CD4-positive, alpha-beta T cell treated with Interleukin-6 for 4 hours (primary cell): ENCODE data around the gene WDR59.
"Not testable (repeated sequence)": the region's sequence is repeated elsewhere in the genome, so short reads cannot be mapped to it uniquely, and the experiment has no call there.

Experiments
- DNase-seq: peaks from one replicate; pipeline ENCODE4 v3.0.0-alpha.2; 2020; ENCODE audit warnings: mixed read lengths

Gene WDR59

DNA sequence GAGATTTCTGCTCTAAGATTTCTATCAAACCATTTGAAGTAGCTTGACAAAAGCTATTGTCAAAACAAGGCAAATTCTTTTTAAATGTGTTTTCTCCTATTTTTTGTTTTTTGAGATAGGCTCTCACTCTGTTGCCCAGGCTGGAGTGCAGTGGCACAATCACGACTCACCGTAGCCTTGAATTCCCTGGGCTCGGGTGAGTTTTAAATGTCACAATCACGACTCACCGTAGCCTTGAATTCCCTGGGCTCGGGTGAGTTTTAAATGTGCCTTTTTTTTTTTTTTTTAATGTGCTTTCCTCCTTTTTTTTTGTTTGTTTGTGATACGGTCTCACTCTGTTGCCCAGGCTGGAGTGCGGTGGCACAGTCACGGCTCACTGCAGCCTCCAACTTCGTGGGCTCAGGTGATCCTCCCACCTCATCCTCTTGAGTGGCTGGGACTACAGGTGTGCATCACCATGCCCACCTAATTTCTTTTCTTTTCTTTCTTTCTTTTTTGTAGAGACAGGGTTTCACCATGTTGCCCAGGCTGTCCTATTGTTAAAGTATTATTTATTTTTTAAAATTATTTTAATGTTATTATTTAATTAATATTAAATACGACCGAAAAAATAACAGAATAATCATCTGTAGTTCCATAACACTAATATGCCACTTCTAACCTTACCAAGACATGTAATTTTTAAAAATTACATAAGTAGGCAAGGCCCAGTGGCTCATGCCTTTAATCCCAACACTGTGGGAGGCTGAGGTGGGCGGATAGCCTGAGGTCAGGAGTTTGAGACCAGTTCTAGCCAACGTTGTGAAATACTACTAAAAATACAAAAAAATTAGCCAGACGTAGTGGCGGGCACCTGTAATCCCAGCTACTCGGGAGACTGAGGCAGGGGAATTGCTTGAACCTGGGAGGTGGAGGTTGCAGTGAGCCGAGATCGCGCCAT is 140.6 kb downstream of the WDR59 start:
- no peak for DNase-seq

DNA sequence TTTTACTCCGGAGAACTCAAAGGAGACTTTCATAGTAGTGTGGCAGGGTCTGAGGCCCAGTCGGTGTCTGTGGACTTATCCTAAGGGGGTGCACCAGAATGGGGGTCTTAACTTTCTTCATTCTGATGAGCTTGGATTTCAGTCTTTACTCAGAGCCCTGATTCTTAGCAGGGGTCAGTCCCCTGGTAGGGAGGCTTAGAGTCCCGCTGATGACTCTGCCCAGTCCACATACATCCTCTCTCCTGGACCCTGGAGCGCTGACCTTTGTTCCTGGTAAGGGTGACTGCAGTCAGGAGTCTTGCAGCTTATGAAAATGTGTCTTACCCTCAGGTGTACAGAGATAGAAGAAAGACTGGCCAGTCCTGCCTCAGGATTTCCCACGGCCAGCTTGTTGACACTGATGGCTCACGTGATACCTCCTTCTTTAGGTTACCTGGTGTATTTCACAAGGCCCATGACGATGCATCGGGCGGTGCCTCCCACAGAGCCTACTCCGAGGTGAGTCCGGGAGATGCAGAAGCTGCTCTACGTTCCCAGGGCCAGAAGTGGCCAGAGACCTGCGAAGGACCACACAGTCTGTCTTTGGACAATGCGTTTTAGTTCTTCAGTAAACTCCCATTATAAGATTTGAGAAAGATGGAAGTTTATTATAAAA is 141.4 kb downstream of the WDR59 start:
- DNase-seq = not testable (repeated sequence)

DNA sequence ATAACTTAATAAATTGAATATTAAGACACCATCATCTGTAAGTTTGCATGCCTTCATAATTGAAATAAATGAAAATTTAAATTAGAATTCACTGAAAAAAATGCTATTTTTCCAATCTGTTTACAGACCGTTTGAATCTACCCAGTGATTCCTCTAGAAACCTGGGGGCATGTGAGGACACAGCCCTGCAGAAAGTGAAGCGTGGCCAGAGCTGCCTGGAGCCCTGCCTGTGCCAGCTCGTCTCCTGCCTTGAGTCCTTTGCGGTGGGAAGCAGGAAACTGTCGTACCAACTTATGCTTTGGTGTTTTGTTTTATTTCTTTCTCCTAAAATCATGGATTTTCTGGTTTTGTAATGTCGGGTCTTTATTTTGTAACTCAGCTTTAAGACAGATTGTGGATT is 142.5 kb downstream of the WDR59 start:
- no peak for DNase-seq

- DNase-seq = no peak
These were observed 143.0 kb downstream of the WDR59 start for GRCh38 chr16:74841904-74842303.

- DNase-seq = no peak
These were observed 143.5 kb downstream of the WDR59 start for GRCh38 chr16:74841469-74841868.

- DNase-seq = no peak
These were observed 147.9 kb downstream of the WDR59 start for GRCh38 chr16:74837056-74837455.

GRCh38 chr16:74836111-74836671 is 148.7 kb downstream of the WDR59 start:
- DNase-seq = no peak

- DNase-seq = no peak
These were observed 152.7 kb downstream of the WDR59 start for GRCh38 chr16:74832228-74832627.

DNA sequence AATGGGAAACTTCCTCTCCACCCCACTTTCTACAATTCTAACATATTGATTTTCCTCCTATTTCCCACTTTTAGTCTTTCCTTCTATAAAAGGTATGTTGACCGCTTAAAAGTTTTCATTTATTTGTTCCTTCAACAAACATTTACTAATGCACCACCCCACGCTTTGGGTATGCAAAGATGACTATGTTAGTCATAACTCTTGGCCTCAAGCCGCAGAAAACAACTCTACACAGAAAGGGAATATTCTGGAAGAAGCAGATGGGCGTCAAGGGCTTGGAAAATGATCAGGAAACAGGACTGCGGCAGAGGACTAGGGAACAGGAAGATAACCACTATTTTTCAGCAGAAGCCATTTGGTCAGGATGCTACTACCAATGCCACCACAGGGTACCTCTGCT is 153.5 kb downstream of the WDR59 start:
- no peak for DNase-seq

DNA sequence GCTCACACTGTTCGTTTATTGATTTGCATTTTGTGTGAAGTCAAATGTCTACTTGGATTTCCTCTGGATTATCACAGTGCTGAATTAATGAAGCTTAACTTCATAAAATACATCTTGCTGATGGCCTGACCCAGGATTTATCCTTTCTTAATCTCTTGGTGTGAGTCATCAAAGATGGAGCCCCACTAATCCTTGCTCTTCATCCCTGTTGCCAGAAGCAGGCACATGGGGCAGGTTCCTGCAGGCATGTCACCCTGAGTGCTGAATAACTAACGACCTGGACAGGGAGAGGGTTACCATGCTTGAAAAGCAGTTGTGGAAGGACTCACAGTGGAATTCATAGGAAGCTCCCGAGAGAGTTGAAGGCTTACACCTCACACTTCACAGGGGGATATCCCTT is 154.3 kb downstream of the WDR59 start:
- DNase-seq = no peak

DNA sequence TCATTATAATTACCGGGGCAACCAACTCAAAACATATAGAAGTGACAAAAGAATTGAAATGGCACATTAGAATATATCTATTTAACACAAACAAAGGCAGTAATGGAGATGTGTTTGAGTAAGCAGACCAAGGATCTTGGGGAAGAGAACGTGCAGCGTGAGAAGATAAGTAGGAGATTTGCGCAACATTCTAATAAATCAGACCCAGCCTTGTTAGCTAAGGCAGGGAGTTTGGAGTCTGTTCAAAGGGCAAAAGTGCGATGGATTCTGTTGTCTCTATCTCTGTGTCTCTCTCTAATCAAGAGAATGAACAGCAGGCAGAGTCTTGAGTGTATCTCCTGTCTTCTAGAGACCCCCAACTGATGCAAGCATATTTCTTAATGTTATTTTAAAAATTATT is 155.3 kb downstream of the WDR59 start:
- DNase-seq = no peak

DNA sequence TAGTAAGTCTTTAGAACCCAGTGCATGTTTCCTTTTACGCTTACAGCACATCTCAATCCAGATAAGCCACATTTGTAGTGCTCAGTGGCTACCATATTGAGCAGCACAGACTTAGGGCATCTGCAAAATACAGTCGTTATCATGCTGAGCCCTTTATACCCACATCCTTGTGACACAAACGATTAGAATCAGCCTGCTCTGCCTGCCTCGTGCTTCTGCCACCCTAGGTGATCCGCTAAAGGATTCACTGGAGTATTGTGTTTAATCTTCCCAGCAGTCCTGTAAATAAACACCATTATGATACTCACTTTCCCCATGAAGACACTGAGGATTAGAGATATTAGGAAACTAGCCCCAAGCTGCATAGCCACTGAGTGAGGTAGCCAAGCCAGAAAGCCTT is 159.0 kb downstream of the WDR59 start:
- DNase-seq = no peak

- DNase-seq = no peak
These were observed 159.9 kb downstream of the WDR59 start for GRCh38 chr16:74825016-74825415.
